Measurements from ENCODE around the gene RSPRY1.

DNA sequence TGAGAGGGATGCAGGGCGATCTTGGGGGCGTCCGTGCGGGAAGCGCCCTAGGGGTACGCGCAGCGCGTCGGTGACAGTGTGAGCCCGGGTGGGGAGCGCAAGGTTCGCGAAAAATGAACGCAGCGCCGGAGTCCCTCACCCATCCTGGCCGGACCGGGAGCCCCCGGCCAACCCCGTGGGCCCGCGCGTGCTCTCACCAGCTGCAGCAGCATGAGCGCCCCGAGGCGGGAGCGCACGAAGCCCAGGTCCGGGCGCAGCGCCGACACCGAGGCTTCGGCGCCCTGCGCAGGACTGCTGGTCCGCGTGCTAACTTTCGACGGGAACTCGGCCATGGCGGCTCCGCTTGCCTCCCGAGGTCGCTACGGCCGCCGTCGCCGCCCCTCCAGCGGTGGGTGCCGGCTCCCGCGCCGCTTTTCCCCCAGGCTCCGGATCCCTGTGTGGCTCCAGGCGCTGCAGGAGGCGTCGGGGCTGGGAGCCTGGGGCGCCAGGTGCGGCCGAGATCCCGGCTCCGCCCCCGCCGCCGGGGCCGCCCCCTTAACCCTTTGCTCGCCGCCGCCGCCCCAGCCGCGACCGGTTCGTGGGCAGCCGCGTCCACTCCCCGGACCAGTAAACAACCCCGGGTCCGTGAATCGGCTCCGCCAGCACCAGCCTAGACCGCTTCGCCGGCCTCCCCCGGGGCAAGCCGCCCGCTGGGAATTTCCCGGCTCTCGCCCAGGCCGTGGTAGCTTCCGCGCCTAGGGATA lies 98.3 kb downstream of the RSPRY1 start, which contains the start of gene PLLP:
- no peak for TF ChIP-seq POLR2A (IDR thresholded peaks at IDR 0.05)
- TF ChIP-seq, protein P1, sequence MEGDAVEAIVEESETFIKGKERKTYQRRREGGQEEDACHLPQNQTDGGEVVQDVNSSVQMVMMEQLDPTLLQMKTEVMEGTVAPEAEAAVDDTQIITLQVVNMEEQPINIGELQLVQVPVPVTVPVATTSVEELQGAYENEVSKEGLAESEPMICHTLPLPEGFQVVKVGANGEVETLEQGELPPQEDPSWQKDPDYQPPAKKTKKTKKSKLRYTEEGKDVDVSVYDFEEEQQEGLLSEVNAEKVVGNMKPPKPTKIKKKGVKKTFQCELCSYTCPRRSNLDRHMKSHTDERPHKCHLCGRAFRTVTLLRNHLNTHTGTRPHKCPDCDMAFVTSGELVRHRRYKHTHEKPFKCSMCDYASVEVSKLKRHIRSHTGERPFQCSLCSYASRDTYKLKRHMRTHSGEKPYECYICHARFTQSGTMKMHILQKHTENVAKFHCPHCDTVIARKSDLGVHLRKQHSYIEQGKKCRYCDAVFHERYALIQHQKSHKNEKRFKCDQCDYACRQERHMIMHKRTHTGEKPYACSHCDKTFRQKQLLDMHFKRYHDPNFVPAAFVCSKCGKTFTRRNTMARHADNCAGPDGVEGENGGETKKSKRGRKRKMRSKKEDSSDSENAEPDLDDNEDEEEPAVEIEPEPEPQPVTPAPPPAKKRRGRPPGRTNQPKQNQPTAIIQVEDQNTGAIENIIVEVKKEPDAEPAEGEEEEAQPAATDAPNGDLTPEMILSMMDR (IDR thresholded peaks at IDR 0.05): no peak

Measured in adrenal gland (tissue), 5 donors.